HG03558 (cell line): ENCODE results near the gene RNASEH2B.

Source experiments
- ATAC-seq: cut with Tn5 transposase; IDR thresholded peaks from one replicate; pipeline ENCODE4 v1.9.1; 2021; ENCODE audit warnings: moderate number of reproducible peaks; ENCODE audit not compliant: unreplicated experiment; ENCODE audit errors: extremely low read depth

RNASEH2B gene, protein sequence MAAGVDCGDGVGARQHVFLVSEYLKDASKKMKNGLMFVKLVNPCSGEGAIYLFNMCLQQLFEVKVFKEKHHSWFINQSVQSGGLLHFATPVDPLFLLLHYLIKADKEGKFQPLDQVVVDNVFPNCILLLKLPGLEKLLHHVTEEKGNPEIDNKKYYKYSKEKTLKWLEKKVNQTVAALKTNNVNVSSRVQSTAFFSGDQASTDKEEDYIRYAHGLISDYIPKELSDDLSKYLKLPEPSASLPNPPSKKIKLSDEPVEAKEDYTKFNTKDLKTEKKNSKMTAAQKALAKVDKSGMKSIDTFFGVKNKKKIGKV

GRCh38 chr13:50909605-50910484 is at the start of gene RNASEH2B:
Gene RNASEH2B (plus strand): TSS chr13:50909791. CDS start chr13:50910077, 286 bp downstream.
- ATAC-seq = peak; percentile 38

- ATAC-seq = no peak
These were observed 45.1 kb upstream of the RNASEH2B start for GRCh38 chr13:50864492-50864891.

DNA sequence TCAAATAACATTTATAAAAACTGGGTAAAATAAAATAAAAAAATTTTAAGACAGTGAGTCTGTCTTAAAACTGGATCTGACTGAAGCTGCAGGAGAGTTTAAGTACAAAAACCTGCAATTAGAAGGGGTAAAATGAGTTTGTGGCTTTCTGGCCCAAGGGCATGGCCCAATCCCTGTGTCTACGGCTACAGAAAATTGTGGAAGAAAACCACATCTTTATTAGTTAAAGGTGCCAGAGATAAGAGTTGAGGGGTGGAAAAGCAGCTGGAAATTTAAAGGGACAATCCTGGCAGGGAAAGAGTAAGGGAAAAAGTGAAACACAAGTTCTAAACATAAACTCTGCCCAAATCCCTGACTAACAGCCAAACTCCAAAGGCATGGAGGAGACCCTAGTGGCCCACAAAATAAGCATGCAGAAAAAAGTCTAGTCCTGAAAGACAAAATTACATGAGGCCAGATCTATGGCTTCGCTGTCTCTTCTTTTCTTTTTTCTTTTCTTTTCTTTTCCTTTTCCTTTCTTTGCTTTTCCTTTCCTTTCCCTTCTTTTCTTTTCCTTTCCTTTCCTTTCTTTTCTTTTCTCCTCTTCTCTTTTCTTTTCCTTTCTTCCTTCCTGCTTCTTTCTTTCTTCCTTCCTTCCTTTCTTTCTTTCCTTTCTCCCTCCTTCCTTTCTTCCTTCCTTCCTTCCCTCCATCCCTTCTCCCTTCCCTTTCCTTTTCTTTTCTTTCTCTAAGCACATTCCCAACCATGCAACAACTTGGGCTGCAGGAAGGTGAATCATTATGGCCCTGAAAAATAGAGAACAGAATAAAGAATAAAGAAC is 42.6 kb upstream of the RNASEH2B start:
- ATAC-seq = no peak

DNA sequence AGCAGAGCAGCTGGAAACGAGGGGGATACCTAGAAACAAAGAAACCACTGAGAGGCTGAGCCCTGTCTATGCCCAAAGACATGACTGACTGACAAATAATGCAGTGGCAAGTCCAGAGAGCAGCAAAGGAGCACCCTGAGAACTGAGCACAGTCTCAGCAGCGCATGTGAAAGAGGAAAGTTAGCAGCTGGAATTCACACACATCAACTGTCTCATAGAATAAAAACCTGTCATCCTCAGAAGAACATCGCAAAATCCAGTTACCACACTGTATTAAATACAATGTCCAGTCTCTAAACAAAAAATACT is 42.0 kb upstream of the RNASEH2B start:
- ATAC-seq = no peak

GRCh38 chr13:50871405-50871804 is 38.2 kb upstream of the RNASEH2B start:
- no peak for ATAC-seq

DNA sequence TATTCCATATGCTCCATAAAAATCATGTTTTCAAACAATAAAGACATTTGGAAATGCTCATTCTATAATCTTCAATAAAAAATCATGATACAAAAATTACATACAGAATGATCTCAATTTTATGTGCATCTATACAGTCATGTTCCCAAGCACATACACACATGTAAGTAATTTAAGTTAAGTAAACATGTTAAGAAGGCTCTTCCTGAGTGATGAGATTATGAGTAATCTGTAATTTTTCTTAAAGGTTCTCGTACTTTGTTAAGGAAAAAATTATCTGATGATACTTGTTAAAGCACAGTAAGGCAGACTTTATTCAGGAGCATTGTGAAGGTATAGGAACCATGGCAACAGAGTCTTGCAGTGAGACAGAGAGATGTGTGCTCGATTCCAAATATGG is 36.1 kb upstream of the RNASEH2B start:
- ATAC-seq = no peak

- no peak for ATAC-seq
These were observed 35.6 kb upstream of the RNASEH2B start for GRCh38 chr13:50873991-50874390.

GRCh38 chr13:50882816-50883435 is 26.7 kb upstream of the RNASEH2B start:
- no peak for ATAC-seq

DNA sequence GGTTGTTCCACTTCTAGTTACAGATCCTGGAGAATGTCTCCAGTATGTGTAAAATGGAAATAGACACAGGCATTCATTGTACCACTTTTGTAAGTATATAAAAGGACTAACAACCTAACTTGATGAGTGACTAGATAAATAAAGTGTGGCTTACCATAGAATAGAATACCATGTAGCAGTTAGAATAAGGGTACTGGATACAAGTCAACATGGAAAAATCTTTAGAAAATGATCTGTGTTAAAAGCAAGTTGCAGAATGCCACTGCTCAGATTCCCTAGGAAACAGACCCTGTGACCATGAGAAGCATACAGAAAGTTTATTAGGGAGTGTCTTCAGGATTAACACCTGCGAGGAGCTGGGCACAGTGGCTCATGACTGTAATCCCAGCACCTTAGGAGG is 25.9 kb upstream of the RNASEH2B start:
- no peak for ATAC-seq

GRCh38 chr13:50884265-50884664 is 25.3 kb upstream of the RNASEH2B start:
- ATAC-seq = no peak

GRCh38 chr13:50887151-50887550 is 22.4 kb upstream of the RNASEH2B start:
- no peak for ATAC-seq

- no peak for ATAC-seq
These were observed 21.2 kb upstream of the RNASEH2B start for GRCh38 chr13:50888362-50888761.

GRCh38 chr13:50889317-50889716 is 20.3 kb upstream of the RNASEH2B start:
- ATAC-seq = no peak

DNA sequence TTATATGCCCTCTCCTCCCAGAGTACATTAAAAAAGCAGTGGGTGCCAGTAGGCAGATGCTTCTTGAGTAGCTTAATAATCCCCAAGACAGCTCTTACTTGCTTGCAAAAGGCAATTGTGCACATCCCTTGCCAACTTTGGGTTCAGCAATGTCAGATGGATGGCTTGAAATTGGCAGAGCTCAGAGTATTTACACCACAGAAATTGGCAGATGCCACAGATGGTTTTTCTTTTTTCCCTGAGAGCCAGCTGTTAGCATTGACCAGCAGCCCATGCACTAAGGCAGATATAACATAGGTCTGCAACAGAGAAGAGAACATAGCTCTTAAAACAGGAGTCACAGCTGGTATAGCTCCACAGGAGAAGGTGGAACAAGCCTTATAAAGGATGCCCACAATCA is 18.4 kb upstream of the RNASEH2B start:
- ATAC-seq = no peak

DNA sequence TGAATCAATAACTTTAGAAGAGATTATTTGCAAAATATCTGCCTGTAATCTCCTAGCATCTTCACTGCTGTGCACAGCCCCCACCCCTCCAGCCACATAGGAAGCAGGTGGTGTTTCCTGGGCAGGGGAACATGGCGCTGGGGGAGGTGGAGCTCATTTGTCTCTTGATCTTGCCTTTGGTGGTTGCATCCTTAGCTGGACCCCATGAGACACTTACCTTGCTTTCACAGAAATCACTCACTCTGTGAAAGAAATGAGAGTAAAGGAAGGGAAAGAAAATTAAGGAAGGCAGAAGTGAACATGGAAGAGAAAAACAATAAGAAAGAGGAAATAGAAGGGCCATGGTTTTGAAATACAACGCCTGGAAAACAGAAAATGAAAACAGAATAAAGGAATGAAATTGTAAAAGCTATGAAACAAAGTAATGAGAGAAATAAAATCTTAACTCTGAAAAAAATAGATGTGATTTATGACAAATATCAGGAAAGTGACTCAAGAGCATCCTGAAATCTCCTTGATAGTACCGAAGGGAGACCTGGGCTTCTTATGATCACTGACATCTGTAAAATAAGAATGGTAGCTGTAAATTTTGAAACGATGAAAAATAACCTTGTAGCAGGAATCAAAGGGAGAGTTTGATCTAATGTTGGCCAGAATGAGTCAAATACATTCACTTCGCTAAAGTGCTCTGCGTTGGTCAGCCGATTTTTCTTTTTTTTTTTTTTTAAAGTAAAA is 17.2 kb upstream of the RNASEH2B start:
- no peak for ATAC-seq

GRCh38 chr13:50893211-50893852 is 16.3 kb upstream of the RNASEH2B start:
- peak; percentile 63 for ATAC-seq

GRCh38 chr13:50894012-50894411 is 15.6 kb upstream of the RNASEH2B start:
- no peak for ATAC-seq

DNA sequence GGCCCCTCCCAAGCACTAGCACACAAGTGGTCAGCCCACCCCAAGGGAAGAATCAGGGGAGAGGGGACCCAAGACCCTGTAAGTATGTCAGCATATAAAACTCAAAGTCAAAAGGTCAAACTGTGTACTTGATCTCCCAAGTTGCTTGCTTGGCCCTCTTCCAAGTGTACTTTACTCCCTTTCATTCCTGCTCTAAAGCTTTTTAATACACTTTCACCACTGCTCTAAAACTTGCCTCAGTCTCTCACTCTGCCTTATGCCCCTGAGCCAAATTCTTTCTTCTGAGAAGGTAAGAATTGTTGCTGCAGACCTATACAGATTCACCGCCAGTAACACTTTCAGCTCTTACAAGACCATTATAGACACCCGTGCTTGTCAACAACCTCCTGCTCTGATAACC is 15.1 kb upstream of the RNASEH2B start:
- ATAC-seq = no peak

GRCh38 chr13:50898338-50898737 is 11.3 kb upstream of the RNASEH2B start:
- no peak for ATAC-seq
